COR-L47 (cell line): ENCODE data around the gene ITM2B.
A peak's percentile ranks its signal among the peaks of the same experiment; 100 is the strongest.
"Not testable (repeated sequence)": the region's sequence is repeated elsewhere in the genome, so short reads cannot be mapped to it uniquely, and the experiment has no call there.

ENCODE experiments used
- DNase-seq: peaks from one replicate; lab custom pipeline; 2025; lab: John Stamatoyannopoulos, UW

The ITM2B gene

DNA sequence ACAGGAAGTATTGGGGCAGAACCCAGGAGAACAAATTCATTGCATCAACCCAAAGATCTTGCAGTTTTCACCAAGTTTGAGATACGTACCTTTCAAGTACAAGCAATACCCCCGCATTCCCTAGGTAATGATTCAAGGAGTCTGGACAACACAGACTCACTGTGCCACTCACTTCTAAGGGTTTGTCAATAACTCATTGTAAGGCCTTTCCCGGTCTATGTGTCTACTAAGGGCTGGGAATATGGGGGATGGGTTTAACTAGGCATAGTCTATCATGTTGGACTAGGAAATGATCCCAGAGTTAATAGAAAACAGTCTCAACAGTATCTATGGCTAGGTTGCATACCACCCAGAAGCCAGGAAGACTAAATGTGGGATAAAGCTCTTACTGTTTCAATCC is 8.3 kb upstream of the ITM2B start:
- no peak for DNase-seq

DNA sequence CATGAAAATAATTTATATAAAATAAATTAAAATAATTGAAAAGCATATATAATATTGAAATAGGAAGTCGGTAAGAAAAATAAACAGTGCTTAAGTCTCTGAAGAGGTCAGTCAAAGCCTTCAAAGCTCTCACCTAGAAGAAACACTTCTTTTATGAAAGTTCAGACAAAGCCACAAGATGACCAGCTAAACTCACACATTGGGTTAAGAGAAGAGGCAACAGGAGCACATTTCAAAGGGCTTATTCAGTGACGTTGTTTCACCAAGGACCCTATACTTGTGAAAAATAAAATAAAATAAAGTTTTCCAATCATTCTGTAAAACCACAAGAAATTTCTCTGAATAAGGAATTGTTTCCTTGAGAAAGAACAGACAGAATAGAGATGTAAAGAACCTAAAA is 2.5 kb upstream of the ITM2B start:
- no peak for DNase-seq

DNA sequence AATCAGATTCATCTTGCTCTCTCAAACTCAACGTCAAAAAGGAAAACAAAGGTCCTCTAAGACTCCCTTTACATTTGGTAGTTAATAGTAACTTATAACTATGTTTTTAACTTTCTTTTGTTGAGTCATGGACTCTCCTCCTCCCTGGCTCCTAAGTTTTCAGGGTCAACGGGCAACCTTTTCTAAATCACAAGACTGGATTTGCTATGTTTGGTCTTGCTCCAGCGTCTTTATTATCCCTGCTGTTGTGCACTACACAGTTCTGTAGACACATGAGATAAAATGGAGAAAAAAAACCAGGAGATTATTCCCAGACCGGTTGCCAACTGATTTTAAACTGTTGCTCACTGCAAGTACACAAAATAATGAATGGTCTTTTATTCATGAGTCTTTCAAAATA is 1.9 kb upstream of the ITM2B start:
- DNase-seq, result no peak

DNA sequence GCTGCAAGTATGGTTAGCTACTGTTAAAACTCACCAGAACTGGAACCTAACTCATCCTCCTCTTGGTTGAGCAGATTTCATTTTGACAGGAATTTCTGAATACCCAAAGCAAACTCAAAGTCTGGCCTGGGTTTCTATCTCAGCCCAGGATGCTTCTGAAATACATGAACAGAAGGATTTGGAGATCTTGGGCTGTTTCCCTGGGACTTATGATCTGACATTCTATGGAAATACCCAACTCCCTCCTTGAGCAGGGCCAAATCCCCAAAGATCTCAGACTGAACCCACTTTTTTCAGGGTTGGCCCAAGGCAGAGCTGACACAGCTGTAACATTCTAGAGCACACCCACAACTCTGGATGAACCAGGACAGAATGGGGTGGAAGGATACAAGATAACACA is 1.1 kb upstream of the ITM2B start:
- no peak for DNase-seq

DNA sequence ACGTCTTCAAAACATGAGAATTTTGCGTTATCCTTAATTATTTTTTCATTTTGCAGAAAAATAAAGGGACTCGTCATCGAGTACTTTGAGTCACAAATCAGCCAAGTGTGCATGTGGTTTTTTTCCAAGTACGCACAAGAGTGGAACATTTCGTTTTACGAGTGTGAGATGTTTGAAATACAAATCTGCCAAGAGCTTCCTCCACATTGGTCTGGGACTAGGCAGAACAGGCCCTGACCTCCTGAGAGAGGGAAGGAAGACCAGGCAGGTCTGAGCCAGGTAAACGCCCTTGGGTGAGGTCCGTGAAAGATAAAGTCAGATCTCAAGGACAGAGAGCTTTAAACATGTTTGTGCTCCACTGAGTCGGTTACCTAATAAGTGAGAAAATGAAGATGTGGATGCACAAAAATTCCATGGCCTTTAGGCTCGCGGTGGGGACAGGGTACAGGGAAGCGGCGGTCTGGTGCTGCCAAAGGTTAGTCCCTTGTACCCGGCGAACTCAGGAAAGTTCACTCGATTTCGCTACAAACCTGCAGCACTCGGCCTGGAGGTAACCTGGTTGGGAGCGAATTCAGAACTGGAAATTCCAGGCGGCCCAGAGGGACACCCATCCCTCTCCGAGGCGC is 473 bp upstream of the ITM2B start:
- DNase-seq, result peak; percentile 15

DNA sequence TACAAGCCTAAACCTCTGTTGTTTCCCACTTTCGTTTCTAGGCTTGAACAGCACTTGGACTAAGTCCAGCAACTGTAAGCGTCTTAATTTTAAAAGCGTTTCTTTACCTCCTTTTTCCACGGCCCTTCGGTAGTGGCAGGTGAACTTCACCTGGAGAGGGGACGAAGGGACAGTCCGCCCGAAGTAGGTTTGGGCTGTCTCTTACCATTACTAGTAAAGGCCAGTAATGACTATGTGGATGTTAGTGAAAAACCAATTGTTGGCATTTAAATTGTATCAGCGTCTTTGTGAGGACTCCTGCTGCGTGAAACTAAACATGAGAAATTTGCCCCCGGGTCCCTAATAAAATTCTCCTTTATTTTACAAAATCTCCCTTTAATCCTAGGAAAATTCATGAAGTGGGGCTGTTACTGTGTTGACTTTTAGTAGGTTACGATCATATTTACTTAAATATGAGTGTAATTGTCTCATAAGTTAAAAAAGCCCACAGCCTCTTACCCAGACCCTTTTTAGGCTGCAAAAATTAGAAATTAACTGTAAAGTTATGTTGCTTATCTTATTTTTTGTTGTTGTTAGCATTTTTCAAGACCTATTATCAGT is 983 bp downstream of the ITM2B start:
- DNase-seq, result no peak

DNA sequence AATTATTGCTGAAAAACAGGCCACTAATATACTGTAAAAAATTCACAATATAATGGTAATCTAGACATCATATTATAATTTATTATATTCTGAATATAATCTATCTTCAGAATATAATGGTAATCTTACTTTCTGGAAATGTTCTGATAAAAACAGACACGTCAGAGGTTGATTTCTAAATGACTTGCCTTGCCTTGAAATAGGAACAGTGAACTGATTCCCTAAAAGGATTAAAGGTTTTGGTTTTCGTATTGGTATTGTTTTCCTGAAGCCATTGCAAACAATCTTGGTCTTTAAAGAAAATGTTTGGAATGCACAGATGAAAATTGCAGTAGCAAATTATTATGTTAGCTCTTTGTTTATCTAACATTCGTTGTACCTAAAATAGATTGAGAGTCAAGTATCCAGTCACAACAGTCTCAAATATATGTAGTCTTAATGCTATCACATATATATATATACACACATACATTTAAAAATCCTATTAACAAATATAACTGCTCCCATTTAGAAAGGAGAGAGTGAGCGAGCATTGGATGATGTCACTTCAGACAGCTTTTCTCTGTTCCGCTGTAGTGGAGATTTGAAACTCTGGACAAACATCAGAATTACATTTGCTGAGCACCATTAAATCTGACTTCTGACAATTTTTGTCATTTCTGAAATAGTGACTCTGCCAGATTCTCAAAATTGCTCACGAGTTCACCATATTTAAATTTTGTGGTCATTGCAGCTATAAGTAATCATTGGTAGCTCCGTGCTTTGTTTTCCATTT is 1.7 kb downstream of the ITM2B start:
- no peak for DNase-seq

DNA sequence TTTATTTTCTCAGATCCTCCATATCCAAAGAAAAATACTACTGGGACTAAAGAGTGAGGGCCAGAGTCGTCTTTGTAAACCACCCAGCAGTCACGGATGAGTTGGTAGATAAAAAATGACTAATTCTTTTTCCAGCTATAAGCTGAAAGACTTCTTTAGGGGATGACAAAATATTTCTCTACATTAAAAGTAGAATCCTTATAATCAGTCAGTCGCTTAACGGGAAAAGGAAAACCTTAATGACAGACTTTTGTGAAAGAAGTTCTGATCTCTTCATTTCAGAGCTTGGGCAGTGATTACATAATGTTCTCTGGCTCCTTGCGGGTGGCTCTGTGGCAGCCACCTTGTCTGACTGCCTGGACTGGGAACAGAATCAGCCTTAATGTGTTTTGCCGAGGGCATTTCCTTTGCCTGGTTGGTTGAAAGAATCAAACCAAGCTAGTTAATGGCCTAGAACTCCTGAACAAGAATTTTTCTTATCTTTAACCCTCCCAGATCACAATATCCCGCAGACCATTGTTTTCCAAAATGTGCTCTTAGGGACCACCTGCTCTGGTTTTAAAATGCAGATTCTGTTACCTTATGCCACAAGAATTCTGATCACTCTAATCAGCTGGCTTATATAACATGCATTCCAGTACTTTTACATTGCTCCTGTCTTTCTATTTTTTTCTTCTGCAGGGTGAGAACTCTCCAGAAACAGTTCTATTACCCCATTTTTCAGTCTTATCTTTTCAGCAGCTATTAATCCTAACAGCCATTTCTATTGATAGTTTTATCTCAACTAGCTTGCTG is 2.5 kb downstream of the ITM2B start:
- DNase-seq, result peak; percentile 35

DNA sequence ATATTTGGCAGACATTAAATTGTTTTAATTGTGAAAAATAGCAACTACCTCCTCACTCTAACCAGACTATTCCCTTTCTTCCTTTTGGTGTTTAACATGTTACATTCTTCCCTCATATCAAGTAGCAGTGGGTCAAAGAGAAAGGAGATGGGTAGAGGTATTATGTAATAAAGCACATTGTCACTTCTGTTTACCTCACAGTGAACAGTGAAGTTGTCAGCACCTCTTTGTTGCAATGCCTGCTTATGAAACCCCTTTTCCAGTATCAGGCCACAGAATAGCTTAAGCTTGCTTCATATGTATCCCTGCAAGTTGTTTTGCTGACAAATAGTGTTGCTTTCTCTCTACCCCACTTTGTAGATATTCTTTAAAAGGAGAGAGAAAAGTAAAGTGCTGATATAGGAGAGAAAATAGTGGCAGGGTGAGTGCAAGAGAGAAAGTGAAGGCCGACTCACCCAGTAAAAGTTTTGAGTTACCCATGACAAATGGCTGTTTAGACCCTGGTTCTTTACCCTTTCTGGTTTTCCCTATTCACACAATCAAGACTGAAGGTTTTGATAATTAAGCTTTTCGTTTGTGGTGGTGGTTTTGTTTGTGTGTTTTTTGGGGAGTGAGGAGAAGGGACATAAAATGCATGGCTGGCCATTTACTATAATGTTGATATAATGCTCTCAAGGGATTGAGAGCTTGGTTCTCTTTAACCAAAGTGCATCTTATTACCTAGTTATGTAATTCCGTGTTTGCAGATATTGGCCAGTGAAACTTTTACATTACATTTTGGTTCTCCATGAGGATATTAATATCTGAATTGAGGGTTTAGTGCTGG is 3.7 kb downstream of the ITM2B start:
- DNase-seq, result no peak

DNA sequence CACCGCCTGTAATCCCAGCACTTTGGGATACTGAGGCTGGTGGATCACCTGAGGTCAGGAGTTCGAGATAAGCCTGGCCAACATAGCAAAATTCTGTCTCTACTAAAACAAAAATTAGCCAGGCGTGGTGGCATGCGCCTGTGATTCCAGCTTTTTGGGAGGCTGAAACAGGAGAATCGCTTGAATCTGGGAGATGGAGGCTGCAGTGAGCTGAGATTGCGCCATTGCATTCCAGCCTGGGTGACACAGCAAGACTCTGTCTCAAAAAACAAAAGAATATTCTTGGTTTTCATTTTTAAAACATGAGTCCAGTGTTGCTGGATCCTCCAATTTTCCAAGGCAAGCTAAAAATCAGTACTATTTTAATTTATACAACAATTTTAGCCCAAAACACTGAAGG is 6.4 kb downstream of the ITM2B start:
- DNase-seq, result not testable (repeated sequence)

DNA sequence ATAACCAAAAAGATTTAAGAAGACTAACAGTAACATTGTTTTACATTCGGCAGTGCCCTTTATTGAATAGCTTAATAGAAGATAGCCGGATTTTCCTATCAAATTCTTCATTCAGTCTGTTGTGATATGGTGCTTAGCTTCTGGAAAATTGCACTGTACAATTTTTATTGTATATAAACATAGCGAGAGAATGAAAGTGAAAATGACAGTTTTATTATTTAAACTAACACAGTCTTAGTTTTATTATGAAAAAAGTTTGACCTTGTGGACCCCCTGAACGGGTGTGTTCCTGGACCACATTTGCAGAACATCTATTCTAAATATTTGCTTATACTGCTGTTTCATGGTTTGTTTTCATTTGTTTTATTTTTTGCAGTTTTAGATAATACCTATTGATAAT is 8.6 kb downstream of the ITM2B start:
- DNase-seq, result no peak

DNA sequence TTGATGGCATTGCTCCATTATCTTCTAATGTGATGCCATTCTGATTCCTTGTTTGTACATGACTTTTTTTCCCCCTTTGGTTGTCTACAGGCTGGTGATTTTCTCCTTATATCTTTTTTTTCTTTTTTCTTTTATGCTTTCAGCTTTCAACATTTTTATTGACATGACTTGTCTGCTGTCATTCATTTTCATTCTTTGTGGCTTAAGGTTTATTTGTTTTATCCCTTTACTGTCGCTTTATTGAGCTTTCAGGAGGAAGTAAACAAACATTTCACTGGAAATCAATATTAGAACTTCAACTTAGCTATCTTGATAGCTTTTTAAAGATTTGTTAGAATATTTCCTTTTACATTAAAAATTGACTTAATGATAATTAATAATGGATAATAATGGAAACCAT is 9.7 kb downstream of the ITM2B start:
- no peak for DNase-seq

DNA sequence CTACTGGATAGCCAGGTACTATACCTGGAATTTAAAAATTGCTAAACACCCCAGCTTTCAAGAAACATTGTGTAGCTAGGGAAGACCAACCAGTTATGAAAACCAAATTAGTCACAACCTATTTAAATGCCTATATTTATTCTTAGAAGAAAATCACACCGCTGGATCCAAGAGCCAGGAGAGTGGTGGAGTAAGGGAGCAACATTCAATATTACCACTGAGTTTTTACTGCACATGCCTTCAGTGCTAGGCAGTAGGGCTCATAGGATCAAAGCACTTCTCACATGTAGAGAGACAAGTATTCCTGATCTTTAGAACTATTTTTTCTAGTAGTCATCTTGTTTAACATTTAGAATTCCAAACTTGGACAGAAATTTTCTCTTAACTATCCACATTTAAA is 11.2 kb downstream of the ITM2B start:
- DNase-seq, result no peak

DNA sequence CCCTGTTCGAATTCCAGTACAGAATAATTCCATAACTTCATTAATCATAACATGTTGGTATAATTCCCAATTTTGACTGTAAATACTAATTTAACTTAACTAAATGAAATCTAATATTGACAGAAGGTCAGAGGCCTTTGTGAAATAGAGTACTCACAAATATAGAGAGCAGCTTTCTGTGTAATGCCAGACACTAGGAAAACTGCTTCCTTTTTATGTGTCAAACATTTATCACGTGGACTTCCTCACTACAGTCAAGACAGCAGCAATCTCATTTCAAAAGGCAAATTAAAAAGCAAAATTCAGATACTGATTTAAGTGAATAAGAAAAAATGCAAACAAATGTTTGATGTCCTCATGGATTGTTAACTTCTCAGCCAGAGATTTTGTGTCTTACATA is 13.1 kb downstream of the ITM2B start:
- DNase-seq, result no peak

DNA sequence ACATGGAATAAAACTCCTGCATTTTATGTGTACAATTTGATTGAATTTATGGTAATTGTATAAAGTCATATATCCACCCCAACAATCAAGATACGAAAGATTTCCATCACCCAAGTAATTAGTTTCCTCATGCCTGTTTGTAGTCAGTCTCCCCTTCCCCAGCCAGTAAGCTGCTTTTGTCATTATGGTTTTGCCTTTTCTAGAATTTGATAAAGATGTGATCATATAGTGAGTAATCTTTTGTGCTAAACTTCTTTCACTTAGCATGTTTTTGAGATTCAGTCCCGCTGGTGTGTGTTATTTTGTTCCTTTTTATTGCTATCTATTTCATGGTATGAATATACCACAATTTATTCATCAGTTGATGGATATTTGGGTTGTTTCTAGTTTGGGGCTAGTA is 16.0 kb downstream of the ITM2B start:
- no peak for DNase-seq

DNA sequence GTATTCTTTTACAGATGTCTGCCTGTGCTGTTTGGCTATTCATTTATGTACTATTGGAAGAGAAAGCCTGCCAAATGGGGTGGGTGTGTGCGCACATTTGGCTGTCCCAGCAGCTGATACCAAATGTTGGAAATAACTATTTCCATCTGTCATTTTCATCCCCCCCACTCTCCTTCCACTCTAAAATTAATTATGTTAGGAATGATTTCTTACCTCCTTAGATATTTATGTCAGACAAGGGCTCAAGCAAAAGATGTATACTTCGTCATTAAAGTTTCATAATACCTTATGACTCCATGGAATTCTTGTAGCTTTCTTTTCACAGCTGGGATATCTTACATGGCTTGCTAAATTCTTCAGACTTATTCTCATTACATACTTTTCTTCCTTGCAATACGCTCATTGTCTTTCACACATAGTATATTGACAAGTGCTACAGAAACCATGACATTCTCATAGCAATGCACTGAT is 18.6 kb downstream of the ITM2B start:
- DNase-seq, result no peak

DNA sequence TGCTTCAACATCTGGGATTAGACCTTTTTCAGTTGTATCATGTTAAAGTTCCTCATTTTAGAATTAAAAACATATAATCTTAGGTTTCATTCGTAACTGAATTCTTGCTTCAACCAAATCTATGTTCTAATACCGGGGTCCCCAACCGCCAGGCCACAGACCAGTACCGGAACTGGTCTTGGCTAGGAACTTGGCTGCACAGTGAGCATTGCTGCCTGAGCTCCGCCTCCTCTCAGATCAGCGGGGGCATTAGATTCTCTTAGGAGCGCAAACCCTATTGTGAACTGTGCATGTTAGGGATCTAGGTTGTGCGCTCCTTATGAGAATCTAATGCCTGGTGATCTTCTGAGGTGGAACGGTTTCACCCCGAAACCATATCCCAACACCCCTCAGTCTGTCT is 19.2 kb downstream of the ITM2B start:
- no peak for DNase-seq

DNA sequence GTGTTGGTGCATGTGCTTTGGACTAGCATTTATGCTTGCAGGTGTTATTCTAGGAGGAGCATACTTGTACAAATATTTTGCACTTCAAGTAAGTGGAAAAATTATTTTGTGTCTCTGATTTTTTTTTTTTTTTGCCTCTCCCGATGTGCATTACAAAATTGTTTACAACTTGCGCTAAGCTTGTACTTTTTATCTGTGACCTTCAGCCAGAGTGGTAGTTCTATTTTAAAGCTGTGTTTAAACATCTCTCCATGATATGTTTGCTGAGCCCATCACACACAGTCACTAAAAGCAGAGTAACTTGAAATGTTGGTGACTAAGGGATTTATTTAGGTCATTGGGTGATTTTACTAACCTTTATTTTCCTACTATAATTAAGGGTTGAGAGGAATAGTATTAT is 20.8 kb downstream of the ITM2B start:
- DNase-seq, result no peak

DNA sequence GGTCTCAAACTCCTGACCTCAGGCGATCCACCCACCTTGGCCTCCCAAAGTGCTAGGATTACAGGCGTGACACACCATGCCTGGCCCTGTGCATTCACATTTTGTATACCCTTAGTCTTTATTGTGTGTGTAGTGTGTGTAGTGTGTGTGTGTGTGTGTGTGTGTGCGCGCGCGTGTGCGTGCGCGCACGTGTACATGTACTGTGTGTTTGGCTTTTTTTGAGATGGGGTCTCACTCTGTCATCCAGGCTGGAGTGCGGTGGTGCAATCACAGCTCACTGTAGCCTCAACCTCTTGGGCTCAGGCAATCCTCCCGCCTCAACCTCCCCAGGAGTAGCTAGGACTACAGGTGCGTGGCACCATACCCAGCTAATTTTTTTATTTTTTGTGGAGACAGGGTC is 22.1 kb downstream of the ITM2B start:
- DNase-seq, result no peak

DNA sequence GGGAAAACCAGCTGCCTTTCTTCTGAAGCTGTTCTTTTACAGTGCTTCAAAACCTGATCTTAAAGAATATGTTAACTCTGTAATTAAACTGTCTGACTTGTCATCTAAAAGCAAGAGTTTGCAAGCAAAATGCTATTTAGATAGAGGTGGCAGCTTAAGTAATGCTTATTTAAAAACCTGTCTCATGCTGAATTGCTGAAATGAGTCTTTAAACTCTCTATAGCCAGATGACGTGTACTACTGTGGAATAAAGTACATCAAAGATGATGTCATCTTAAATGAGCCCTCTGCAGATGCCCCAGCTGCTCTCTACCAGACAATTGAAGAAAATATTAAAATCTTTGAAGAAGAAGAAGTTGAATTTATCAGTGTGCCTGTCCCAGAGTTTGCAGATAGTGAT is 22.9 kb downstream of the ITM2B start:
- DNase-seq, result no peak

DNA sequence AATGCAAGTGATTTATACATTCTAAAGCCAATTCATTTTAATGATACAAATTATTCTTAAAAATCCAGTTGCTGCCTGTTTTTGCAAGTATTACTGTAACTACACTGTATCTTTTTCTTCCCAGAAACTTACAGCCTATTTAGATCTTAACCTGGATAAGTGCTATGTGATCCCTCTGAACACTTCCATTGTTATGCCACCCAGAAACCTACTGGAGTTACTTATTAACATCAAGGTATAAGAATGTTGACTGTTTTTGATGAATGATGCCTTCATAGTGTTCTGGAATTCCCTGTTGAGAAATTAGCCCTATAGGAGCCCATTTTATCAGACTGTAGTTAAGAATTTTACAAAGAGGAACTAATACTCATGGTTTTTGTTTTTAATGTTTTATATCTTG is 25.0 kb downstream of the ITM2B start:
- DNase-seq, result no peak

DNA sequence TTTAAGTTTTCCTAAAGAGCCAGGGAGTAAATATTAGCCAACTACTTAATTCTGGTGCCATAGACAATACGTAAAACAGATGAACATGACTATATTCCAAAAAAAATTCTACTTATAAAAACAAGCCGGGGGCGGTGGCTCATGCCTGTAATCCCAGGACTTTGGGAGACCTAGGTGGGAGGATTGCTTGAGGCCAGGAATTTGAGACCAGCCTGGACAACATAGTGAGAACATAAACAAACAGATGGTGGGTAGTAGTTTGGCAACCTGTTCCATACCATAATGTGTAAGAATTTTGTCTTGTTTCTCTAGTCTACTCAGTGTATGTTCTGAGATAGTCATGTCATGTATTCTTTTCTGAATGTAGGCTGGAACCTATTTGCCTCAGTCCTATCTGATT is 25.4 kb downstream of the ITM2B start:
- no peak for DNase-seq
